ENCODE measurements around the gene IGF2BP2. TPM values are rescaled to one million over a fixed set of nuclear protein-coding genes. Genes with fewer than 3 reads are reported as not detected.

The IGF2BP2 gene
- total and polyA plus RNA-seq, 2 of the 8 experiments (the other 6 are each of a cell fraction or from before 2014, with no cell fraction given): 7.4 to 121 TPM

GRCh38 chr3:185822221-185823000, 2.4 kb downstream of the IGF2BP2 start:
- H3K23me2 ChIP-seq (ENCODE audit: low read depth, low read length): peaks cover 14% of the 10 kb centered on the region; the same call in 1 of the 2 replicates
- H3K36me3 ChIP-seq (ENCODE audit: control insufficient read depth in 2 of 4, insufficient read depth in 4 of 4, low read length in 3 of 4): peaks cover 0 to 4% (median 2%) of the 10 kb centered on the region in 4 experiments; a peak in 5 of 8 replicates
- H3K79me2 ChIP-seq (ENCODE audit: control insufficient read depth in 1 of 2, insufficient read depth in 2 of 2, low read length in 2 of 2): peaks cover 9 to 90% of the 10 kb centered on the region in 2 experiments; a peak in 3 of 4 replicates
- peaks cover 0 to 2% of the 10 kb centered on the region in 2 experiments; a peak in 1 of 4 replicates for H3K9me3 ChIP-seq (ENCODE audit: insufficient read depth in 2 of 2, low read depth in 1 of 2, low read length in 1 of 2)
- H2BK12ac ChIP-seq (ENCODE audit: low read depth, low read length): no peak overlapping the region
- H2AFZ ChIP-seq (ENCODE audit: low read length): no peak overlapping the region
- DNase-seq (ENCODE audit: low read depth in 1 of 2, low spot score in 2 of 2) (no peak), FAIRE-seq (no peak)
- no peak overlapping the region for H2BK20ac ChIP-seq (ENCODE audit: low read length)
- H4K8ac ChIP-seq (ENCODE audit: extremely low read depth, insufficient read depth, low read length): no peak overlapping the region
- H3K9ac ChIP-seq (replicated peaks in 1 of 4; ENCODE audit: extremely low read depth in 1 of 4, low read depth in 3 of 4, low read length in 3 of 4): peak overlapping the region in 2 of 4 experiments; percentile 35 to 87; a peak in 2 of 7 replicates
- no peak overlapping the region for H3K27ac ChIP-seq (ENCODE audit: low read depth, low read length)
- no peak overlapping the region for H2BK5ac ChIP-seq (ENCODE audit: low read depth, low read length)
- H3K18ac ChIP-seq (ENCODE audit: extremely low read depth, low read length): no peak overlapping the region
- ChIA-PET CTCF (ENCODE audit: partially characterized antibody) (interaction anchor here (0.6 to 3.7 kb wide), 19 partner anchors 9 to 168 kb away, joined by 3 to 31 read pairs (median 4); no protein-coding TSS in a partner anchor), POLR2A (ENCODE audit: partially characterized antibody) (interaction anchor here (0.7 to 5.5 kb wide), 21 partner anchors 8 to 162 kb away, joined by 3 to 38 read pairs (median 4); partner anchors contain the start of gene TRA2B)
- no peak overlapping the region for H3K4ac ChIP-seq (replicated peaks; ENCODE audit: insufficient read length, low read depth, low read length)
- peaks cover 6 to 23% (median 13%) of the 10 kb centered on the region in 4 experiments; a peak in 6 of 7 replicates for H3K4me1 ChIP-seq (replicated peaks in 1 of 4; ENCODE audit: control insufficient read depth in 3 of 4, insufficient read depth in 4 of 4, low read length in 3 of 4)
- H2BK120ac ChIP-seq (replicated peaks; ENCODE audit: low read depth, low read length): no peak overlapping the region
- H3K23ac ChIP-seq (ENCODE audit: insufficient read length): no peak overlapping the region
- H3K79me1 ChIP-seq (ENCODE audit: low read depth, low read length): peaks cover 5% of the 10 kb centered on the region; the same call in 1 of the 2 replicates
- no peak overlapping the region for H4K91ac ChIP-seq (replicated peaks; ENCODE audit: insufficient read length, low read length)
- peak overlapping the region; percentile 62 to 93 for H3K4me2 ChIP-seq (ENCODE audit: insufficient read depth in 1 of 2, low read depth in 2 of 2, low read length in 2 of 2)
- H3K27me3 ChIP-seq (replicated peaks in 1 of 4; ENCODE audit: control insufficient read depth in 3 of 4, extremely low read depth in 1 of 4, insufficient read depth in 3 of 4, low read length in 3 of 4): peaks cover 0 to 6% (median 4%) of the 10 kb centered on the region in 4 experiments; a peak in 4 of 7 replicates
- 22% methylated on average over 9 of the region's 9 CpGs; no CpG with 5 or more reads in 1 of the 2 experiments for WGBS, 2 experiments (ENCODE audit: extremely low coverage in 1 of 2, insufficient coverage in 1 of 2, insufficient read length in 1 of 2, insufficient replicate concordance in 2 of 2, low coverage in 1 of 2, low lambda C conversion rate in 2 of 2, missing lambda C conversion rate in 1 of 2)
- no peak overlapping the region for H3K14ac ChIP-seq (ENCODE audit: insufficient read length)
- peak overlapping the region; percentile 3 for H4K5ac ChIP-seq (ENCODE audit: insufficient read length, low read depth, low read length)
- no peak overlapping the region for H2BK15ac ChIP-seq (ENCODE audit: low read length)
- H3K56ac ChIP-seq (replicated peaks; ENCODE audit: insufficient read length, low read depth, low read length): no peak overlapping the region
- no peak overlapping the region for H2AK5ac ChIP-seq (ENCODE audit: low read depth, low read length)
- H3K4me3 ChIP-seq (ENCODE audit: extremely low read depth in 1 of 4, insufficient read depth in 2 of 4, low read depth in 3 of 4, low read length in 4 of 4): peak overlapping the region; percentile 87 to 99 (median 88)
- peaks cover 8 to 12% of the 10 kb centered on the region in 2 experiments for H4K20me1 ChIP-seq (replicated peaks in 1 of 2; ENCODE audit: control insufficient read depth in 1 of 2, insufficient read depth in 2 of 2, low read length in 2 of 2)
- TF ChIP-seq CHD1 (IDR thresholded peaks at IDR 0.05; ENCODE audit: low read depth, low read length) (no peak), CHD2 (IDR thresholded peaks at IDR 0.05; ENCODE audit: low read length) (no peak), CBX5 (IDR thresholded peaks at IDR 0.05; ENCODE audit: low read depth, low read length) (no peak), GTF2F1 (IDR thresholded peaks at IDR 0.05; ENCODE audit: borderline replicate concordance, low read depth, low read length) (no peak), USF2 (IDR thresholded peaks at IDR 0.05; ENCODE audit: low read length) (no peak), JUND (IDR thresholded peaks at IDR 0.05; ENCODE audit: low read length) (no peak), ZNF274 (IDR thresholded peaks at IDR 0.05; ENCODE audit: borderline replicate concordance, extremely low read depth, low read length) (no peak), SIX5 (IDR thresholded peaks at IDR 0.05; ENCODE audit: low read depth, low read length) (no peak), SP4 (IDR thresholded peaks at IDR 0.05; ENCODE audit: low read length) (no peak), NRF1 (IDR thresholded peaks at IDR 0.05; ENCODE audit: low read depth, low read length) (no peak), SIRT6 (IDR thresholded peaks at IDR 0.05; ENCODE audit: low read length) (no peak), FOSL1 (IDR thresholded peaks at IDR 0.05; ENCODE audit: insufficient read depth, low read depth, low read length) (no peak)

Measured in H1 (cell line).